ENCODE measurements around the gene ST3GAL4. TPM values are rescaled to one million over a fixed set of nuclear protein-coding genes. Genes with fewer than 3 reads are reported as not detected.
A peak's percentile ranks its signal among the peaks of the same experiment; 100 is the strongest.
"Not testable (repeated sequence)": the region's sequence is repeated elsewhere in the genome, so short reads cannot be mapped to it uniquely, and the experiment has no call there.

Gene ST3GAL4, protein sequence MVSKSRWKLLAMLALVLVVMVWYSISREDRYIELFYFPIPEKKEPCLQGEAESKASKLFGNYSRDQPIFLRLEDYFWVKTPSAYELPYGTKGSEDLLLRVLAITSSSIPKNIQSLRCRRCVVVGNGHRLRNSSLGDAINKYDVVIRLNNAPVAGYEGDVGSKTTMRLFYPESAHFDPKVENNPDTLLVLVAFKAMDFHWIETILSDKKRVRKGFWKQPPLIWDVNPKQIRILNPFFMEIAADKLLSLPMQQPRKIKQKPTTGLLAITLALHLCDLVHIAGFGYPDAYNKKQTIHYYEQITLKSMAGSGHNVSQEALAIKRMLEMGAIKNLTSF
- 37.3 and 39.6 TPM in 2 replicates for total RNA-seq (2014; rRNA removed; shearing (Covaris generic))

DNA sequence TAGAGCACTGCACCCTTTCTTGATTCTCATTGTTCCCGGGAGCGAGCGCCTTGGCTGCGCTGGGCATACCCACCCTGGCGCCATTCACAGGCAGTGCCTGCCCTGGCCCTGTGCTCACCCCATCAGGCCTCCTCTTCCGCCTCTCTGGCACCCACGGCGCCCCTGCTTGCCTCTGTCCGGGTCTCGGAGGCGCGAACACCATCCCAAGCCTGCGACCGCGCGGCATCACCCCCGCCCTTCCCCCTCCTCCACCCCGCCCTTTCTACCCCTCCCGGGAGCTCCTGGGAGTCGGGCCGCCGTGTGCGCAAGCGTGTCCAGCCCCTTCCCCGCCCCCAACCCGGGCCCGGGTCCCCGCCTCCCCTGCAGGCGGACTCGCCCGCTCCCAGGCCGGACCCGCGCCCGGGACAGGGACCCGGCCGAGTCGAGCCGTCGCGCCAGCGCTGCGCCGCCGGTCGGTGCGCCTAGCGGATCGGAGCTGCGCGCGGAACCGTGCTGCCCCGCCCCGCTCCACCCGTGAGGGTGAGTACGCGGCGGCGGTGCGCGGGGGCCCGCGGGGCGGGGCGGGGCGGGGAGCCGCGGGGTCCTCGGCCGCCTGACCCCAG, at the start of gene ST3GAL4:
Gene ST3GAL4, plus strand, starts transcription at position 363 of the 602 bp plus-strand sequence. CDS start 50,470 bp downstream, outside the sequence.
- Histone ChIP-seq H3K4me3 (peak within 1 kb of the TSS; percentile 95), H3K9me3 (replicated peaks) (no peaks in the 10 kb centered on the region), H3K36me3 (peaks cover 2% of the 10 kb centered on the region; the same call in 1 of the 2 replicates), H3K27ac (peak within 1 kb of the TSS; percentile 96), H3K27me3 (no peaks in the 10 kb centered on the region), H3K4me1 (peaks cover 3% of the 10 kb centered on the region; the same call in 1 of the 2 replicates)
- peak; percentile 82 to 87 for DNase-seq

DNA sequence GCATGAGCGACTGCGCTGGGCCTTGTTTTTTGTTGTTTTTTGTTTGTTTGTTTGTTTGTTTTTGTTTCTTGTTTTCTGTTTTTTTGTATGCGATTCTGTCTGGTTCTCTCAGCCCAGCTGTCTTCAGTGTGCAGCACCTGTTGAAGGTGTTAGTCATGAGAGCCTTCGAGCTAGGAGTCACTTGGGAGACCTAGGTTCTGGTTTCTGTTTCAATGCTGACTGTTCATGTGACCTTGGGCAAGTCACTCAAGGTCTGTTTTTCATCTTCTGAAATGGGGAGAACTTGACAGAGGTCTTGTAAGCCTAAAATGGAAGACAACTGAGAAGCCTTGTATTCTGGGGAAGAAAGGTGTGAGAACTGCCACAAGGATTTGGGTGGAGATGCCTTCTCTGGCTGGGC, 49.8 kb upstream of the ST3GAL4 start:
- Histone ChIP-seq H3K9me3 (replicated peaks) (no peaks in the 10 kb centered on the region), H3K4me1 (peaks cover 28% of the 10 kb centered on the region), H3K27me3 (no peaks in the 10 kb centered on the region), H3K27ac (no peak overlapping the region), H3K36me3 (peaks cover 9% of the 10 kb centered on the region; the same call in 1 of the 2 replicates), H3K4me3 (no peak overlapping the region)
- no peak for DNase-seq

DNA sequence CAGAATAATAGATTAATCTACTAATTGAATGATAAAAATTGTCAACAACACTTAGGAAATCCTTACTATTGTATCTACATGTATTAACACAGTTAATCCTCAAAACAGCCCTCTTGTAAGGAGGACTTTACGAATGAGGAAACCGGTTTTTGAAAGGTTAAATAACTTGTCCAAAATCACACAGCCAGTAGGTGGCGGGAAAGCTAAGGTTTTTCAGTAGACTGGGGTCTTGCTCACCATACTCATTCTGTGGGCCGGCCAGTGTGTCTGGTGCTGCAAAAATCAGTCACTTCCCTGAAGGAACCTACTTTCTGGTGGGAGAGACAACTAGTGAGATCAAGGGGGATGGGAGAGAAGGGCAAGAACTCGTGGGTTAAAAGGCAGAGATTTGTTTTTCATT, 47.8 kb upstream of the ST3GAL4 start:
- peak; percentile 79 to 84 for DNase-seq
- H3K4me3 ChIP-seq: no peak overlapping the region
- H3K27ac ChIP-seq: peak overlapping the region; percentile 92

DNA sequence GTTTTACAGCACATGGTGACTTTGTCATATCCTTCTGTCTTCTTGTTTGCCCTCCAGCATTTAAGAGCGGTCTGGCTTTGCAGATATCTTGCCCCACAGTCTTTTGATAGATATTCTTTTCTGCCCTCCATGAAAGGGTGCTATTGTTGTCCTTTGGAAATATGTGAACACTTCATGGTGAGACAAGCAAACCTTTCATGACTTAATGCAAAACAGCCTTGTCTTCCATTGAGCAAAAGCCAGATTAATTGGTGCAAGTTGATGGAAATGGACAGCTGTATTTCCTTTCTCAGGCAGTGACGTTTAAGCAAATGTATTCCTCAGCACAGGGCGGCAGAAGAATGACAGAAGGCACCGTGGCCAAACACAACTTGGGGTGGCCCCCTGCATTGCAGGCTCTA, 47.2 kb upstream of the ST3GAL4 start:
- Histone ChIP-seq H3K4me3 (no peak overlapping the region), H3K9me3 (replicated peaks) (no peaks in the 10 kb centered on the region), H3K27ac (peak overlapping the region; percentile 92), H3K4me1 (peaks cover 31% of the 10 kb centered on the region), H3K27me3 (no peaks in the 10 kb centered on the region), H3K36me3 (0 out of 2 replicates have a peak, but pooled peaks cover 5% of the 10 kb centered on the region)
- peak; percentile 85 to 96 for DNase-seq

More for the DNA sequence above, 47.8 kb upstream of the ST3GAL4 start:
- Histone ChIP-seq H3K4me1 (peaks cover 31% of the 10 kb centered on the region), H3K9me3 (replicated peaks) (no peaks in the 10 kb centered on the region), H3K27me3 (no peaks in the 10 kb centered on the region), H3K36me3 (0 out of 2 replicates have a peak, but pooled peaks cover 5% of the 10 kb centered on the region)

DNA sequence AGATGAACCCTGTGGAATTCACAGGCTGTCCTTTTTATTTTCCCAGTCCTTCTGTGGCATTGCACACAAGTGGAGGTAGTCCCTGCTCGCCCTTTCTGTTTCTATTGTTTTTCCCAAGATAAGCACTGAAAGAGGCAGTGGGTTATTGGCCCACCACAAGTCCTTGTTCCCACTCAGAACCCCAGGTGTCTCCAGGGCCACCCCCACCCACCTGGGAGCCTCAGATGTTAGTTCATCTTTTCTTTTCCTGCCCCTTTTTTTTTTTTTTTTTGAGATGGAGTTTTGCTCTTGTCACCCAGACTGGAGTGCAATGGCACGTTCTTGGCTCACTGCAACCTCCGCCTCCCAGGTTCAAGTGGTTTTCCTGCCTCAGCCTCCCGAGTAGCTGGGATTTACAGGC, 46.7 kb upstream of the ST3GAL4 start:
- DNase-seq; H3K36me3 ChIP-seq; H3K27me3 ChIP-seq; H3K4me3 ChIP-seq; H3K9me3 ChIP-seq (replicated peaks): not testable (repeated sequence)
- H3K27ac ChIP-seq: peak overlapping the region; percentile 92
- peaks cover 31% of the 10 kb centered on the region for H3K4me1 ChIP-seq

DNA sequence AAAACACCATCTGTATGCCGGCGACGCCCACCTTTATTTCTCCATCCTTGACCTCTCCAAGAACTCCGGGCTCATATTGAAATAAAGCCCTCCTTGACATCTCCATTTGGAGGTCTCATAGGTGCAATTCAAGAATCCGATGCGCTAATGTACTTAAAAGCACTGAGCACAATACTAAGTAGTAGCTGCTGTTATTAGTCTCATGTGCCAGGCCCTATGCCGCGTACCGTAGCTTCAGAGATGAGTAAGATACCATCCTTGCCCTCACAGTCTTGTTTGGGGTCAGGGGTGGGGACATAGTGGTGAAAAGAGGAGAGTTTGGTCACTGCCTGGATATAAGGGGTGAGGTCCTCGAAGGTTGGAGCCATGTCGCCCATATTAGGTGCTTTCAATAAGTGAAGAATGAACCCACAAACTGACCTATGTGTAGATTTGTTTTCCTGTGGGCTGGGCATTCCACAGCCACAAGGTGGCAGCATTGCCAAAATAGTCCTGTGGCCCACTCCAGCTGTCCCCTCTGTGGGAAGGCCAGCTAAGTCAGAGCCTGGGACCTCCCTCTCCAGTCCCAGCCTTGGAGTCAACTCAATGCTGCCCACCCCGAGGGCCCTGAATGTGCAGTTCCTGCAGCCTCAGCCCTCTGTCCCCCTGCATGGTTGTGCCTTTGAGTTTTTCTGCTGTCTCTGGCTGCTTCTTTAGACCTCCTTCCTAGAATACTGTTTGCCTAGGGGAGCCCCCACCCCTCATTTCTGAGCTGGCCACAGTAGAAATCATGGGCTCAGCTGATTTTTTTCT, 45.1 kb upstream of the ST3GAL4 start:
- Histone ChIP-seq H3K27ac (no peak overlapping the region), H3K27me3 (no peaks in the 10 kb centered on the region)

DNA sequence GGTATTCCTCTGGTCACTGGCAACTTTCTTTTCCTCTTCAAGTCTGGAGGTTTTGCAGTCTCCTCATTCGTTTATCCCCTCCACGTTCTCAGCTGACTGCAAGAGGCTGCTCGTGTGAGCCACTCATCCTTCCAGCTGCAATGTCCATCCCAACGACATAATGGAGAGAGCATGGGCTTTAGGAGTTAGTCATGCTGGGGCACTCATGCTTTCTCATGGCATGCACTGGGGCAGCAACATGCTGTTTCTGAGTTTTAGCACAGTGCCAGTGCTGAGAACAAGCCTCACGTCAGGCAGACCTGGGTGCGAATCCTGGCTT, 44.5 kb upstream of the ST3GAL4 start:
- Histone ChIP-seq H3K4me3 (no peak overlapping the region), H3K36me3 (peaks cover 13% of the 10 kb centered on the region), H3K9me3 (replicated peaks) (0 out of 2 replicates have a peak, but pooled peaks cover 3% of the 10 kb centered on the region), H3K4me1 (peaks cover 31% of the 10 kb centered on the region), H3K27ac (no peak overlapping the region), H3K27me3 (no peaks in the 10 kb centered on the region)
- DNase-seq: no peak

More for the DNA sequence above, 45.1 kb upstream of the ST3GAL4 start:
- H3K36me3 ChIP-seq: peaks cover 11% of the 10 kb centered on the region
- peak; percentile 79 to 90 for DNase-seq
- H3K9me3 ChIP-seq (replicated peaks): 0 out of 2 replicates have a peak, but pooled peaks cover 3% of the 10 kb centered on the region
- no peak overlapping the region for H3K4me3 ChIP-seq
- peaks cover 31% of the 10 kb centered on the region for H3K4me1 ChIP-seq

DNA sequence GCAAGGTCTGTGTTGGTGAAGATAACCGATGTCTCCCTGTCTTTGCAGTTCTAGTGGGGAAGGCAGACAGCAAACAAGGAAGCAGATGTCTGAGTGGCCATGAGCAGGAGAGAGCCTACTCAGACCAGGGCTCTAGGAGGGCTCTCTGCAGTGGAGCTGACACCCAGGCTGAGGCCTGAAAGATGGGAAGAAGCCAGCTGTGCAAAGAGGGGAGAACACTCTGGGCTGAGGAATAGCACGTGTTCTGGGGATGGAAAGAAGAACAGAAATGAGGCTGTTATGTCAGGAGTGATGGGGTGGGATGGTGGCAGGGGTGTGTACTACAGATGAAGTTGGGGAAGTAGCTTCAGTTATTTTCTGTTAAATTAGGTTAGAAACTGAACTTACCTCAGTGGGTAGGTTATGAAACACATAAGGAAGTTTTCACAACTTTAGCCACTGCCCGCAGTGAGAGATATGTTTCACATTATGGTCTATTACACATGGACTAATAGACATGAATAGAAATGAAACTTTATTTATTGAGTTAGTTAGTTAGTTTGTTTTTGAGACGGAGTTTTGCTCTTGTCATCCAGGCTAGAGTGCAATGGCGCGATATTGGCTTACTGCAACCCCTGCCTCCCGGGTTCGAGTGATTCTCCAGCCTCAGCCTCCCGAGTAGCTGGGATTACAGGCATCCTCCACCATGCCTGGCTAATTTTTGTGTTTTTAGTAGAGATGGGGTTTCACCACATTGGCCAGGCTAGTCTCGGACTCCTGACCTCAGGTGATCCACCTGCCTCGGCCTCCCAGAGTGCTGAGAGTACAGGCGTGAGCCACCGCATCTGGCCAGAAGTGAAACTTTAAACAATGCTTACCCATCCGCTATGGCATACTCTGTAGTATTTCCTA, 43.8 kb upstream of the ST3GAL4 start:
- DNase-seq: no peak
- H3K9me3 ChIP-seq (replicated peaks): 0 out of 2 replicates have a peak, but pooled peaks cover 3% of the 10 kb centered on the region
- no peak overlapping the region for H3K4me3 ChIP-seq

DNA sequence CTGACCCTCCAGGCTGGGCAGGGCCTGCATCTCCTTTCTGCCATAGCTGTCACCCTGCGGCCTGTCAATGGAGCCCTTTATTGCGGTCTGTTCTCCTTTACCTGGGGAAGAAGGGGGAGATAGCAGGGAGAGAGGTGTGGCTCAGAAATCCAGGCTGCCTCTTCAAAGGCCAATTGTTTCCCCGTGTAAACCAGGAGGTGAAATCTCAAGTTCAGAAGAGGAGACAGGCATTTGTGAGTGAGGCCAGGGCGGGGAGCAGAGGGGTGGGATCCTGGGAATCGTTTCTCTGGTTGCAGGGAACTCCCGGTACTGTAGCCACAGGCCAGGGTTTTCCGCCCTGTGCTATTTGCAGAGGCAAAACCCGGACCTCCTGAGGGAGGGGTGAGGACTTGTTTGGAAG, 42.5 kb upstream of the ST3GAL4 start:
- H3K4me1 ChIP-seq: peaks cover 34% of the 10 kb centered on the region
- H3K27me3 ChIP-seq: no peaks in the 10 kb centered on the region
- H3K9me3 ChIP-seq (replicated peaks): 0 out of 2 replicates have a peak, but pooled peaks cover 3% of the 10 kb centered on the region
- DNase-seq: no peak
- no peak overlapping the region for H3K4me3 ChIP-seq
- H3K36me3 ChIP-seq: peaks cover 13% of the 10 kb centered on the region
- H3K27ac ChIP-seq: no peak overlapping the region

More for the DNA sequence above, 43.8 kb upstream of the ST3GAL4 start:
- Histone ChIP-seq H3K4me1 (peaks cover 31% of the 10 kb centered on the region), H3K27me3 (no peaks in the 10 kb centered on the region), H3K27ac (no peak overlapping the region), H3K36me3 (peaks cover 13% of the 10 kb centered on the region)

DNA sequence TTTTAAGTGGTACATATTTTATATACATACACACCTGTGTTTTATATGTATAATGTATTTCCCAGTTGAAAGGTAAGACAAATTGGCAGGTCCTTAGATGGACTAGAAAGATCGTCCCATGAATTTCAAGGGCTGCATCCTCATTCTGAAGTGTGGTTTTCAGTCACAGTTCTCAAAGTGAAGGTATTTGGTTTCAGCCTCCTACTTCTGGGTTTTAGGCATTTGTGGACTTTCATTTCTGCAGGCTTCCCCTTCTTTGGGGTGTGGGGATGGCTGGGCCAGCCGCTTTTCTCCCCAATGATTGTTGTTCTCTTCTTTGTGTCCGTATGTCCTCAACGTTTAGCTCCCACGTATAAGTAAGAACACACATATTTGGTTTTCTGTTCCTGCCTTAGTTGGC, 41.7 kb upstream of the ST3GAL4 start:
- no peak overlapping the region for H3K4me3 ChIP-seq
- DNase-seq: no peak
- 0 out of 2 replicates have a peak, but pooled peaks cover 3% of the 10 kb centered on the region for H3K9me3 ChIP-seq (replicated peaks)
- H3K4me1 ChIP-seq: peaks cover 36% of the 10 kb centered on the region
- H3K36me3 ChIP-seq: peaks cover 13% of the 10 kb centered on the region
- no peaks in the 10 kb centered on the region for H3K27me3 ChIP-seq
- H3K27ac ChIP-seq: no peak overlapping the region

DNA sequence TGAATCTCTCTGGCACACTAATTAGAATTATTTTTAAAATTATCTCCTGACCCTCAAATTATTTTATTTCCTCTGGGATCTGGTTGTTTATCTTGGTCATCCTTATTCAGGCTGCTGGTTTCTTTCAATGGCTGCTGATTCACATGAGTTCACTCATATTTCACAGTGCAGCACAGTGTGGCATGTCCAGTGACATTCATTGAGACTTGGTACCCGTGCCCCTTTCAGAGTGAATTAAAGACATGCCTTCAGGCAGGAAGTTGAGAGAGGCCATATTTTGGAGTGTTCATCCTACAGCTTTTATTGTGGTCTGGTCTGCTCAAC, 38.1 kb upstream of the ST3GAL4 start:
- Histone ChIP-seq H3K27me3 (no peaks in the 10 kb centered on the region), H3K27ac (peak overlapping the region; percentile 97), H3K36me3 (peaks cover 8% of the 10 kb centered on the region), H3K4me3 (peak overlapping the region; percentile 18), H3K9me3 (replicated peaks) (0 out of 2 replicates have a peak, but pooled peaks cover 3% of the 10 kb centered on the region), H3K4me1 (peaks cover 28% of the 10 kb centered on the region)
- DNase-seq: no peak

DNA sequence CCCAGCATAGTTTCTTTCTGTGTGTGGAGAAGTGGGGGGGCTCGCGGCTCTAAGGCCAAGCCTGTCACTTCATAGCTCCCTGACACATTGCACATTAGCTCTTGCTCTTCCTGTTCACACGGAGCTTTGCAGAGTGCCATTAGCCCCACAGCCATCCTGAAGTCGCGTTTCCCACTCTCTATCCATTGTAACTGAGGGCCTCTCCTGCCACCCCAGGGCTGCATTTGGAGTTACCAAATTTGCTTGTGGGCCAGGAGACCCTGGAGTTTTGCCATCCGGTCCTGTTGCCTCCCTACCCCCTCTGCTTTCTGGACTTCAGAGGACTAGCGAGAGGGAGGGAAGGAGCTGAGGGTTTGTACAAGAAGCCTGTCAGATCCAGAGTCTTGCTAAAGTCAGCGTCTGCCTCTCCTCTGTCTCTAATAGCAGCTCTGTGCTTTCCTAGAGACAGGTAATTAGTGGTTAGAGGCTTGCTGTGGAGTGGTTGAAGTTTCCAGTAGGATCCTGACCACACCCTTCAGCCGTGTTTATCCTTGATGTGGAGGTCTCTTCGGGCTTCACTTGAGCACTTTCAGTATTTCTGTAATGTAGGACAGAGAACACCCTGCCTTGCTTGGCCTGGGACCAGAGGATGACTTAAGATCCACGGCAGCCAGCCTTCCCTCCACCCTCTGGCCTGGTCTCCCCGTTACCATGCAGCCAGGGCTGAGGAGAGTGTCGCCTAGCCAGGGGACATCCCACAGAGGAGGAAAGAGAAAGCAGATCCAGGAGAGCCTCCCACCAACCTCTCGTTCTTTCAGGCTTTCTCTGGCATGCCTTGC, 37.5 kb upstream of the ST3GAL4 start:
- H3K27ac ChIP-seq: peak overlapping the region; percentile 97
- peaks cover 28% of the 10 kb centered on the region for H3K4me1 ChIP-seq
- DNase-seq: peak; percentile 47 to 69
- no peaks in the 10 kb centered on the region for H3K27me3 ChIP-seq
- peak overlapping the region; percentile 18 for H3K4me3 ChIP-seq
- 0 out of 2 replicates have a peak, but pooled peaks cover 3% of the 10 kb centered on the region for H3K9me3 ChIP-seq (replicated peaks)
- H3K36me3 ChIP-seq: peaks cover 8% of the 10 kb centered on the region

Data from SJCRH30 (cell line).